Pancreas (tissue), 10 donors: ENCODE measurements around the gene ZIC4. TPM values are rescaled to one million over a fixed set of nuclear protein-coding genes. Genes with fewer than 3 reads are reported as not detected.
A peak's percentile ranks its signal among the peaks of the same experiment; 100 is the strongest.

ENCODE experiments used
- ATAC-seq, 4 donors: fragments of 200-7000 bp; cut with Tn5 transposase; one replicate each; pipeline versions ENCODE4 v1.8.0 to v1.9.1; 2020; ENCODE audit warnings: mild to moderate bottlenecking in 4 of 4, moderate library complexity in 4 of 4
- DNase-seq, 6 donors: peaks; one replicate each; pipeline ENCODE4 v3.0.0-alpha.2; 2020
- FAIRE-seq: peaks from 2 replicates; lab custom pipeline; 2012; peaks lifted over from hg19 to GRCh38; lab: Jason Lieb, UNC
- H3K27ac ChIP-seq, 4 donors: fragments of 200-600 bp; sonication (generic); 1 replicate in 3 of 4; 2 replicates in 1 of 4; pipeline versions ENCODE4 v1.5.0 to v1.8.0; 2020
- H3K27me3 ChIP-seq, 4 donors: fragments of 200-600 bp; one replicate each; pipeline ENCODE4 v1.8.0; 2021
- H3K36me3 ChIP-seq, 3 donors: fragments of 200-600 bp; sonication (generic) in 1 of 3; one replicate each; pipeline versions ENCODE4 v1.5.0 to v1.8.0; 2020 to 2021
- H3K4me1 ChIP-seq, 3 donors: fragments of 200-600 bp; one replicate each; pipeline ENCODE4 v1.8.0; 2021
- H3K4me3 ChIP-seq, 4 donors: fragments of 200-600 bp; sonication (generic) in 2 of 4; one replicate each; pipeline versions ENCODE4 v1.5.0 to v1.8.0; 2020 to 2021
- H3K9me3 ChIP-seq, 4 donors: fragments of 200-600 bp; one replicate each; pipeline ENCODE4 v1.8.0; 2021
- CTCF ChIP-seq, 4 donors: fragments of 200-600 bp; sonication (generic) in 3 of 4; IDR thresholded peaks; one replicate each; pipeline versions ENCODE4 v1.5.0 to v1.8.0; 2021; ENCODE audit warnings: antibody characterized with exemption in 4 of 4
- WGBS, 2 donors: extraction: QIAGEN DNeasy Blood & Tissue Kit; methylation state at CpG; one replicate each; pipeline ENCODE4 v1.1.7; 2013; 5-methylcytosine and 5-hydroxymethylcytosine counted together
- intact Hi-C, 3 donors: fragments of 100-400 bp; cut with DNase I; formaldehyde crosslinking; loops; one replicate each; pipeline versions ENCODE4 v1.11.1 to v1.14.2; 2022
- polyA plus RNA-seq, 2 donors: library from polyadenylated mRNA; stranded (reverse); fragments of 200-250 nt; gene quantifications; one replicate each; pipeline ENCODE4 v1.2.3, GENCODE V29; 2013
- total RNA-seq, 6 donors: library from RNA; stranded (reverse); fragmentation: NEBNext Ultra II Directional in 4 of 6; extraction: Animal tissue kit (Norgen Biotek cat#: 25700) in 4 of 6; gene quantifications; one replicate each; pipeline versions ENCODE4 v1.2.1 to v1.2.4, GENCODE V29; 2021 to 2023
- donor health status: healthy with polysubstance abuse.
- donor health status: DM: no; HTN: no; CAD: no; lungs with moderate emphysema.
- donor health status: DM: no; HTN: no; CAD: no.
- donor health status: control.
- donor health status: control.
- donor health status: Bipolar disorder and iron deficiency.
- donor health status: DM: yes; HTN: yes; CAD: no.
- donor health status: DM: no; HTN: no; CAD: no.
- donor health status: DM: no; HTN: no; CAD: no.
- donor health status: DM: yes; HTN: yes; CAD: no.

ZIC4 gene
- total and polyA plus RNA-seq, 8 donors: not detected

GRCh38 chr3:147415286-147415685 is 8.9 kb upstream of the ZIC4 start:
- no peak for FAIRE-seq
- Histone ChIP-seq H3K36me3 (no peaks in the 10 kb centered on the region), H3K27me3 (peaks cover 19 to 84% (median 29%) of the 10 kb centered on the region in 4 donors), H3K4me3 (no peak overlapping the region), H3K4me1 (peaks cover 0 to 8% (median 3%) of the 10 kb centered on the region in 3 donors), H3K9me3 (no peaks in the 10 kb centered on the region), H3K27ac (no peak overlapping the region)
- ATAC-seq: no peak
- intact Hi-C loops: loop anchor here in 1 of 3 donors (10.0 kb wide), 1 partner anchor 50 kb away; no protein-coding TSS in a partner anchor
- TF ChIP-seq CTCF (IDR thresholded peaks at IDR 0.05): no peak
- no peak for DNase-seq
- WGBS, 2 donors: 10 to 13% methylated on average over 6 of the region's 6 CpGs

GRCh38 chr3:147414390-147415138 is 8.2 kb upstream of the ZIC4 start:
- Histone ChIP-seq H3K36me3 (no peaks in the 10 kb centered on the region), H3K9me3 (no peaks in the 10 kb centered on the region), H3K27ac (no peak overlapping the region), H3K4me1 (peaks cover 0 to 15% (median 3%) of the 10 kb centered on the region in 3 donors), H3K4me3 (no peak overlapping the region), H3K27me3 (peaks cover 20 to 84% (median 31%) of the 10 kb centered on the region in 4 donors)
- no peak for TF ChIP-seq CTCF (IDR thresholded peaks at IDR 0.05)
- ATAC-seq (no peak), FAIRE-seq (no peak), DNase-seq (no peak)
- intact Hi-C loops: loop anchor here in 1 of 3 donors (10.0 kb wide), 1 partner anchor 50 kb away; no protein-coding TSS in a partner anchor
- 15 to 16% methylated on average over 18 of the region's 18 CpGs for WGBS, 2 donors

GRCh38 chr3:147413686-147414389 is 7.5 kb upstream of the ZIC4 start:
- FAIRE-seq (no peak), ATAC-seq (no peak), DNase-seq (no peak)
- Histone ChIP-seq H3K4me3 (peak overlapping the region in 2 of 4 donors; percentile 5 to 6), H3K4me1 (peaks cover 0 to 8% (median 3%) of the 10 kb centered on the region in 3 donors), H3K9me3 (no peaks in the 10 kb centered on the region), H3K27me3 (peaks cover 20 to 84% (median 35%) of the 10 kb centered on the region in 4 donors), H3K27ac (no peak overlapping the region), H3K36me3 (no peaks in the 10 kb centered on the region)
- 9 to 12% methylated on average over 23 to 24 of the region's 24 CpGs for WGBS, 2 donors
- intact Hi-C loops: loop anchor here in 1 of 3 donors (10.0 kb wide), 1 partner anchor 49 kb away; no protein-coding TSS in a partner anchor
- no peak for TF ChIP-seq CTCF (IDR thresholded peaks at IDR 0.05)

GRCh38 chr3:147412917-147413685 is 6.8 kb upstream of the ZIC4 start:
- DNase-seq (no peak), FAIRE-seq (no peak), ATAC-seq (no peak)
- Histone ChIP-seq H3K36me3 (no peaks in the 10 kb centered on the region), H3K27me3 (peaks cover 20 to 89% (median 33%) of the 10 kb centered on the region in 4 donors), H3K4me3 (peak overlapping the region in 2 of 4 donors; percentile 5 to 6), H3K4me1 (peaks cover 0 to 7% (median 3%) of the 10 kb centered on the region in 3 donors), H3K9me3 (no peaks in the 10 kb centered on the region), H3K27ac (no peak overlapping the region)
- no peak for TF ChIP-seq CTCF (IDR thresholded peaks at IDR 0.05)
- 10 to 13% methylated on average over 37 of the region's 37 CpGs for WGBS, 2 donors
- intact Hi-C loops: loop anchor here in 1 of 3 donors (10.0 kb wide), 1 partner anchor 48 kb away; no protein-coding TSS in a partner anchor
